Measurements from ENCODE around the gene UHRF2. TPM values are rescaled to one million over a fixed set of nuclear protein-coding genes. Genes with fewer than 3 reads are reported as not detected.
A peak's percentile ranks its signal among the peaks of the same experiment; 100 is the strongest.

Gene UHRF2
- polyA plus RNA-seq, 1 donor from 2014 or later, result 25.4 TPM

GRCh38 chr9:6549106-6549800 is 136.3 kb downstream of the UHRF2 start:
- H3K36me3 Mint-ChIP-seq, result peaks cover 2% of the 10 kb centered on the region
- no peaks in the 10 kb centered on the region for H3K4me1 Mint-ChIP-seq
- no peaks in the 10 kb centered on the region for H3K27me3 Mint-ChIP-seq
- no peak overlapping the region for H3K4me3 Mint-ChIP-seq
- H3K9me3 Mint-ChIP-seq, result no peaks in the 10 kb centered on the region
- H3K27ac Mint-ChIP-seq, result peak overlapping the region in 1 of 3 donors; percentile 8

DNA sequence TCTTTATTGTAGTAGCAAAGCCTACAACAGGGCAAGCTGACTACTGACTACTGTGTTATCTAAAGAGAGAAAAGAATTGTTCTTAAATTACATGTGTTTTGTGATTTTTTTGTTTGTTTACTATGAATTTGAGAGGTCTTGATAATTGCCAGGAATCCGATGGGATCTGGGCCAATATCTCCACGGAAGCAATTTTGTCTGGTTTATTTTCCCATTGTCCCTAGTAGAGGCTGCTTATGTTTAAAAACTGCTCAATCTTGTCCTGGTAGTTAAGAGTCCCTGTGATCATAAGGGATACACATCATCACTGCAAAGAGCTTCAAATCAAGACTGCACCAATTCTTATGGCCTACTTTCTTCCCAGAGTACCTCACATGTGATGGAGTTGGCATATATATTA is 138.1 kb downstream of the UHRF2 start:
- no peak overlapping the region for H3K27ac Mint-ChIP-seq

DNA sequence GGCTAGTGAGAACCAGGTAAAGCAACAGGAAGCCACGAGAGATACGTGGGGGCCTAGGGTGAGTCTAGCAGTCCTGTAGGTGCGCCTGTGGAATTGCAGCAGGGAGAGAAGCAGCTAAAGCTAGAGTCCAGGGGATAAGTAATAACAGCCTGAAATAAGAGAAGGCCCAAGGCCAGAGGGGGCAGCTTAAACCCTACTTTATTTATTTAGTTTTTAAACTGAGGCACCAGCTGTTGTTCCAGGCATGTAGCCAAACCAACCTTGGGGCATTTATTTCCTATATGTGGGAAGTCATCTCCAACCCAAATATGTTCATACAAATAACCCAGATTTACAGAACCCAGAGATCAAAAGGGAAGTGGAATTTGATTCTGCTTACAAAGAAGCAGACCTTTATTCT is 139.0 kb downstream of the UHRF2 start:
- Mint-ChIP-seq H3K4me3 (no peak overlapping the region), H3K36me3 (peaks cover 2% of the 10 kb centered on the region), H3K9me3 (peaks cover 0 to 2% (median 0%) of the 10 kb centered on the region in 3 donors), H3K27ac (no peak overlapping the region), H3K27me3 (no peaks in the 10 kb centered on the region), H3K4me1 (no peaks in the 10 kb centered on the region)

More for the DNA sequence above, 138.1 kb downstream of the UHRF2 start:
- Mint-ChIP-seq H3K4me3 (no peak overlapping the region), H3K4me1 (no peaks in the 10 kb centered on the region), H3K36me3 (peaks cover 2% of the 10 kb centered on the region), H3K9me3 (no peaks in the 10 kb centered on the region), H3K27me3 (no peaks in the 10 kb centered on the region)

GRCh38 chr9:6552498-6553121 is 139.6 kb downstream of the UHRF2 start:
- peaks cover 2% of the 10 kb centered on the region for H3K36me3 Mint-ChIP-seq
- H3K4me3 Mint-ChIP-seq, result no peak overlapping the region
- H3K9me3 Mint-ChIP-seq, result peaks cover 0 to 2% (median 0%) of the 10 kb centered on the region in 3 donors
- no peaks in the 10 kb centered on the region for H3K27me3 Mint-ChIP-seq
- no peak overlapping the region for H3K27ac Mint-ChIP-seq
- no peaks in the 10 kb centered on the region for H3K4me1 Mint-ChIP-seq

GRCh38 chr9:6553866-6554265 is 140.9 kb downstream of the UHRF2 start:
- no peak overlapping the region for H3K4me3 Mint-ChIP-seq
- no peak overlapping the region for H3K27ac Mint-ChIP-seq
- no peaks in the 10 kb centered on the region for H3K27me3 Mint-ChIP-seq
- H3K4me1 Mint-ChIP-seq, result no peaks in the 10 kb centered on the region
- peaks cover 0 to 2% (median 0%) of the 10 kb centered on the region in 3 donors for H3K9me3 Mint-ChIP-seq
- H3K36me3 Mint-ChIP-seq, result peaks cover 2% of the 10 kb centered on the region

Other genes starting within 250 kb of the UHRF2 start
- not detected for gene IL33, start 197.4 kb upstream of the UHRF2 start, polyA plus RNA-seq
- gene TPD52L3, start 84.8 kb upstream of the UHRF2 start, polyA plus RNA-seq, result not detected
- gene GLDC, start 232.5 kb downstream of the UHRF2 start, polyA plus RNA-seq, result 1.0 TPM